ENCODE measurements around the gene SUN2. TPM values are rescaled to one million over a fixed set of nuclear protein-coding genes. Genes with fewer than 3 reads are reported as not detected.

The SUN2 gene
- total RNA-seq, 1 donor from 2014 or later: 148 TPM

GRCh38 chr22:38762551-38762983 lies 6.8 kb upstream of the SUN2 start:
- Mint-ChIP-seq H3K27me3 (ENCODE audit: unreplicated experiment) (no peaks in the 10 kb centered on the region), H3K9me3 (ENCODE audit: unreplicated experiment) (no peaks in the 10 kb centered on the region), H3K27ac (ENCODE audit: unreplicated experiment) (no peak overlapping the region), H3K4me1 (ENCODE audit: unreplicated experiment) (peaks cover 25% of the 10 kb centered on the region), H3K36me3 (ENCODE audit: unreplicated experiment) (no peaks in the 10 kb centered on the region), H3K4me3 (ENCODE audit: unreplicated experiment) (no peak overlapping the region)
- TF ChIP-seq, protein P1, sequence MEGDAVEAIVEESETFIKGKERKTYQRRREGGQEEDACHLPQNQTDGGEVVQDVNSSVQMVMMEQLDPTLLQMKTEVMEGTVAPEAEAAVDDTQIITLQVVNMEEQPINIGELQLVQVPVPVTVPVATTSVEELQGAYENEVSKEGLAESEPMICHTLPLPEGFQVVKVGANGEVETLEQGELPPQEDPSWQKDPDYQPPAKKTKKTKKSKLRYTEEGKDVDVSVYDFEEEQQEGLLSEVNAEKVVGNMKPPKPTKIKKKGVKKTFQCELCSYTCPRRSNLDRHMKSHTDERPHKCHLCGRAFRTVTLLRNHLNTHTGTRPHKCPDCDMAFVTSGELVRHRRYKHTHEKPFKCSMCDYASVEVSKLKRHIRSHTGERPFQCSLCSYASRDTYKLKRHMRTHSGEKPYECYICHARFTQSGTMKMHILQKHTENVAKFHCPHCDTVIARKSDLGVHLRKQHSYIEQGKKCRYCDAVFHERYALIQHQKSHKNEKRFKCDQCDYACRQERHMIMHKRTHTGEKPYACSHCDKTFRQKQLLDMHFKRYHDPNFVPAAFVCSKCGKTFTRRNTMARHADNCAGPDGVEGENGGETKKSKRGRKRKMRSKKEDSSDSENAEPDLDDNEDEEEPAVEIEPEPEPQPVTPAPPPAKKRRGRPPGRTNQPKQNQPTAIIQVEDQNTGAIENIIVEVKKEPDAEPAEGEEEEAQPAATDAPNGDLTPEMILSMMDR (IDR thresholded peaks at IDR 0.05): no peak
- DNase-seq (ENCODE audit: extremely low spot score, unreplicated experiment): no peak

- no peaks in the 10 kb centered on the region for H3K9me3 Mint-ChIP-seq (ENCODE audit: unreplicated experiment)
- no peak for DNase-seq (ENCODE audit: extremely low spot score, unreplicated experiment)
- H3K27me3 Mint-ChIP-seq (ENCODE audit: unreplicated experiment): no peaks in the 10 kb centered on the region
- TF ChIP-seq, protein P1 (IDR thresholded peaks at IDR 0.05): no peak
- H3K4me3 Mint-ChIP-seq (ENCODE audit: unreplicated experiment): no peak overlapping the region
- H3K4me1 Mint-ChIP-seq (ENCODE audit: unreplicated experiment): peaks cover 29% of the 10 kb centered on the region
- H3K27ac Mint-ChIP-seq (ENCODE audit: unreplicated experiment): no peak overlapping the region
- no peaks in the 10 kb centered on the region for H3K36me3 Mint-ChIP-seq (ENCODE audit: unreplicated experiment)
Observed at GRCh38 chr22:38761202-38762162, 5.7 kb upstream of the SUN2 start.

- TF ChIP-seq, protein P1 (IDR thresholded peaks at IDR 0.05): no peak
- Mint-ChIP-seq H3K27me3 (ENCODE audit: unreplicated experiment) (no peaks in the 10 kb centered on the region), H3K36me3 (ENCODE audit: unreplicated experiment) (no peaks in the 10 kb centered on the region), H3K4me1 (ENCODE audit: unreplicated experiment) (peaks cover 31% of the 10 kb centered on the region), H3K4me3 (ENCODE audit: unreplicated experiment) (no peak overlapping the region), H3K27ac (ENCODE audit: unreplicated experiment) (no peak overlapping the region), H3K9me3 (ENCODE audit: unreplicated experiment) (no peaks in the 10 kb centered on the region)
- no peak for DNase-seq (ENCODE audit: extremely low spot score, unreplicated experiment)
Observed at GRCh38 chr22:38760477-38761201, 4.8 kb upstream of the SUN2 start.

- no peak overlapping the region for H3K4me3 Mint-ChIP-seq (ENCODE audit: unreplicated experiment)
- H3K4me1 Mint-ChIP-seq (ENCODE audit: unreplicated experiment): peaks cover 39% of the 10 kb centered on the region
- H3K9me3 Mint-ChIP-seq (ENCODE audit: unreplicated experiment): no peaks in the 10 kb centered on the region
- no peaks in the 10 kb centered on the region for H3K36me3 Mint-ChIP-seq (ENCODE audit: unreplicated experiment)
- TF ChIP-seq, protein P1 (IDR thresholded peaks at IDR 0.05): no peak
- no peaks in the 10 kb centered on the region for H3K27me3 Mint-ChIP-seq (ENCODE audit: unreplicated experiment)
- no peak overlapping the region for H3K27ac Mint-ChIP-seq (ENCODE audit: unreplicated experiment)
- DNase-seq (ENCODE audit: extremely low spot score, unreplicated experiment): no peak
Observed at GRCh38 chr22:38759005-38759404, 3.2 kb upstream of the SUN2 start.

Measured in osteocyte (in vitro differentiated cells).